ENCODE results near the gene VPS36. TPM values are rescaled to one million over a fixed set of nuclear protein-coding genes. Genes with fewer than 3 reads are reported as not detected.

Gene VPS36
- total RNA-seq, 1 donor from 2014 or later: 53.5 TPM

DNA sequence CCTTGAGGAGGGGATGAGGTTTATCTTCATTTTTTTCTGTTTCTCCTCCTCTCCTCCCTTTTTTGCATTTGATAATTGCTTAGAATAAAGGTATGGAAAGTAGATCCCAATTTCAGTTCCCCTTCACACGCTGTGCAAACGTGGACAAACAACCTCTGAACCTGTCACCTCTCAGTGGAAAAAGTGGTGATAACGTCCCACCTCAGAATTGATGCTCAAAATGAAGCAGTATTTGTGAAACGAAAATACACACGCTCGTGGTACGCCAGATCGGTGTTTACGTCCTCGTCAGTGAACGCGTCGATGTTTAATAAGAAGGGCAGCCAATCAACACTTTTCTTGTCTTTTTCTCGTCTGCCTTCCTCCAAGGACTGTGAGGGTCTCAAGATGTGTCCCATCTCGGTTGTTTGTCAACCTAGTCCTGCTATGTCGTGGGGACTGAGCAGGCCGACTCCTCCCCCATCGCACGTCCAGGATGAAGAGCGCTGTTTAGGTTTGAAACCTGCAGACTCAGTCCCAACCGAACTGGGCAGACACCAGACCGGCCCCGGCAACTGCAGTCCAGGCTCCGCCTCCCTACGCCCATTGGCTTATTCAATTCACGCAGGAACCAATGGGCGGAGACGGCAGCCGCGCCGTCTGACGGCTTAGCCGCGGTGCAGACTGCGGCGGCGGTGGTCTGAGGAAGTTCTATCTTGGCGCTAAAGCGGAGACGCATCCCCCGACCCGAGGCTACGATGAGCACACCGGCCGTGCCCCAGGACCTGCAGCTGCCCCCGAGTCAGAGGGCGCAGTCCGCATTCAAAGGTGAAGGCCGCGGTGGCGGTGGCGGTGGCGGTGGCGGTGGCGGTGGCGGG is 4.6 kb upstream of the VPS36 start, which contains the start of gene CKAP2:
Gene CKAP2 (plus strand): TSS at position 659 of the 857 bp plus-strand sequence. CDS start 79 bp downstream, at position 738.
- no peaks in the 10 kb centered on the region for H3K9me3 Mint-ChIP-seq

DNA sequence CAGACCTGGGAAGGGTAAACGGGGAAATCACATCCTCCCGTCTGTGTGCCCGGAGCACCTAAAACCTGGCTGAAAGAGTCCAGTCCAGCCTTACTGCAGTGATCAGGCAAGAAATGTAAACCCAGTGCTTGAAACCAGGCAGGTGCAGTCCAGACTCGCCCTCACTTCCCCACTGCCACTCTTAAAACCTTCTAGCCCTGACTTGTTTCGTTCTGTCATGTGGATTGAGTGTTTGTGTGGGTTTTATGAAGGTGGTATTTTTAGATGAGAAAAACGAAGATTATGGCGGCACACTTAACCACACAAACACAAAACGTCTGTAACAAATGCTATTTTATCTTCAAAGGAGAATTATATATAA is 4.0 kb upstream of the VPS36 start:
- DNase-seq (ENCODE audit: low spot score): peak; percentile 14
- Mint-ChIP-seq H3K27me3 (ENCODE audit: low read depth) (no peaks in the 10 kb centered on the region), H3K9me3 (no peaks in the 10 kb centered on the region), H3K27ac (peak overlapping the region; percentile 99), H3K4me1 (ENCODE audit: low read depth) (peaks cover 39% of the 10 kb centered on the region), H3K4me3 (ENCODE audit: low read depth) (peak overlapping the region; percentile 94), H3K36me3 (ENCODE audit: low read depth) (peaks cover 30% of the 10 kb centered on the region)
- intact Hi-C loops (cut with micrococcal nuclease): loop anchor here (2.0 to 10.0 kb wide), 5 partner anchors 107 to 650 kb away; partner anchors contain the start of genes DHRS12 and SUGT1

More for the DNA sequence above, 4.6 kb upstream of the VPS36 start, which contains the start of gene CKAP2:
- intact Hi-C loops (cut with micrococcal nuclease): loop anchor here (1.0 to 10.0 kb wide), 7 partner anchors 108 to 1003 kb away; partner anchors contain the start of genes ALG11, DHRS12, INTS6 and SUGT1
- Mint-ChIP-seq H3K36me3 (ENCODE audit: low read depth) (peaks cover 31% of the 10 kb centered on the region), H3K4me1 (ENCODE audit: low read depth) (peaks cover 42% of the 10 kb centered on the region), H3K4me3 (ENCODE audit: low read depth) (peak within 1 kb of the TSS; percentile 94), H3K27me3 (ENCODE audit: low read depth) (no peaks in the 10 kb centered on the region), H3K27ac (peak within 1 kb of the TSS; percentile 99)
- peak; percentile 93 for DNase-seq (ENCODE audit: low spot score)

DNA sequence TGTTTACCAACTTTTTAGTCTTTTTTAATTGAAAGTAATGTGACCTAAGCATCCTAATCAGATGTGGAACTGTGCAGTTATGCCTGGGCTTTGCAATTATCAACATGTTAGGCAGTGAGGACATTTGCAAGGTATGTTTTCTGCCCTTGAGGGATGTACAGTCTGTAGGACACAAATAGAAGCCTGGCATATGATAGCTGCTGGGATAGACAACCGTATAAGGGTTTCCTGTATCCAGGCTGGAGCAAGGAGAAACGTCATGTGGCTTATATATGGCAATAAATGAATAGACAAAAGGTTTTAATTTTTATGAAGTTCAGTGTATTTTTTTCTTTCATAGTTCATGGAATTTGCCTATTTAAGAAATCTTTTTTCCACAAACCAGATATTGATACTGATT is 2.0 kb upstream of the VPS36 start:
- peaks cover 27% of the 10 kb centered on the region for H3K36me3 Mint-ChIP-seq (ENCODE audit: low read depth)
- no peak overlapping the region for H3K4me3 Mint-ChIP-seq (ENCODE audit: low read depth)
- no peaks in the 10 kb centered on the region for H3K9me3 Mint-ChIP-seq
- intact Hi-C loops (cut with micrococcal nuclease): loop anchor here (5.0 to 10.0 kb wide), 2 partner anchors 105 to 648 kb away; partner anchors contain the start of gene DHRS12
- no peaks in the 10 kb centered on the region for H3K27me3 Mint-ChIP-seq (ENCODE audit: low read depth)
- no peak for DNase-seq (ENCODE audit: low spot score)
- peaks cover 46% of the 10 kb centered on the region for H3K4me1 Mint-ChIP-seq (ENCODE audit: low read depth)
- no peak overlapping the region for H3K27ac Mint-ChIP-seq

DNA sequence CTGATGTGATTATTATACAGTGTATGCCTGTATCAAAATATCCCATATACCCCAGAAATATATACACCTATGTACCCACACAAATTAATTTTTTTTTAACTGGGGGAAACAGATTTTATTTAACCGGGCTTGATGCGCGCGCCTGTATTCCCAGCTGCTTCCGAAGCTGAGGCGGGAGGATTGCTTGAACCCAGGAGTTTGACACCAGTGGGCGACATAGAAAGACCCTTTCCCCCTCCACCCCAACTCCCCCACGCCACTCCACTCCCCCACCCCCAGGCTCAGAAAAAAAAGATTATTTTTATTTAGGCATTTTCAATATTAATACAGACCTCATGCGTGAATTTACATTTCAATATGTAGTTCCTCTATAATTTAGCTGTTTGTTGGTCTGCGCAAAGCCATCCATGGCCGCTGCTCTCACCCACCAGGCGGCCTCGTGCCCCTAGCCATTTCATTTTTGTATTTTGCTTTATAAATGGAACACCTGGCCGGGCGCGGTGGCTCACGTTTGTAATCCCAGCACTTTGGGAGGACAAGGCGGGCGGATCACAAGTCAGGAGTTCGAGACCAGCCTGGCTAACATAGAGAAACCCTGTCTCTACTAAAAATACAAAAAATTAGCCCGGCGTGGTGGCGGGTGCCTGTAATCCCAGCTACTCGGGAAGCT is 836 bp upstream of the VPS36 start:
- no peaks in the 10 kb centered on the region for H3K27me3 Mint-ChIP-seq (ENCODE audit: low read depth)
- DNase-seq (ENCODE audit: low spot score): no peak
- peaks cover 18% of the 10 kb centered on the region for H3K36me3 Mint-ChIP-seq (ENCODE audit: low read depth)
- H3K9me3 Mint-ChIP-seq: no peaks in the 10 kb centered on the region
- H3K4me3 Mint-ChIP-seq (ENCODE audit: low read depth): peak overlapping the region; percentile 84
- peaks cover 40% of the 10 kb centered on the region for H3K4me1 Mint-ChIP-seq (ENCODE audit: low read depth)
- peak overlapping the region; percentile 46 for H3K27ac Mint-ChIP-seq
- intact Hi-C loops (cut with micrococcal nuclease): loop anchor here (2.0 to 10.0 kb wide), 3 partner anchors 104 to 866 kb away; partner anchors contain the start of genes DHRS12 and WDFY2

DNA sequence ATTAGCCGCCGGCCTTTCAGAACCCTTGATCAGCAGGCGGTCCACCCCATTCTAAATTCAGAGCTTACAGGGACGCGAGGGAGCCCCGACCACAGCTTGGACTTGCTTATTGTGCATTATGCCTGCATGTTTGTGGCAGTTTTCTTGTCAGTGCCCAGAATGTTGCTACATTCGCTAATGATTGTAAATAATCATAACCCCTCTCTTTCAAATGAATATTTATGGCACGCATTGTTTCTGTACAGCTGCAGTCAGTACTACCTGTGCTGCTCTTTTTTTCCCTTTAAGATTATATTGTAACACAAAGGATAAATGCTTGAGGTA is 321 bp upstream of the VPS36 start:
- DNase-seq (ENCODE audit: low spot score): no peak
- peaks cover 37% of the 10 kb centered on the region for H3K4me1 Mint-ChIP-seq (ENCODE audit: low read depth)
- peaks cover 14% of the 10 kb centered on the region for H3K36me3 Mint-ChIP-seq (ENCODE audit: low read depth)
- H3K27me3 Mint-ChIP-seq (ENCODE audit: low read depth): no peaks in the 10 kb centered on the region
- peak overlapping the region; percentile 46 for H3K27ac Mint-ChIP-seq
- H3K9me3 Mint-ChIP-seq: no peaks in the 10 kb centered on the region
- intact Hi-C loops (cut with micrococcal nuclease): loop anchor here (2.0 to 10.0 kb wide), 3 partner anchors 103 to 866 kb away; partner anchors contain the start of genes DHRS12 and WDFY2
- H3K4me3 Mint-ChIP-seq (ENCODE audit: low read depth): peak overlapping the region; percentile 84

DNA sequence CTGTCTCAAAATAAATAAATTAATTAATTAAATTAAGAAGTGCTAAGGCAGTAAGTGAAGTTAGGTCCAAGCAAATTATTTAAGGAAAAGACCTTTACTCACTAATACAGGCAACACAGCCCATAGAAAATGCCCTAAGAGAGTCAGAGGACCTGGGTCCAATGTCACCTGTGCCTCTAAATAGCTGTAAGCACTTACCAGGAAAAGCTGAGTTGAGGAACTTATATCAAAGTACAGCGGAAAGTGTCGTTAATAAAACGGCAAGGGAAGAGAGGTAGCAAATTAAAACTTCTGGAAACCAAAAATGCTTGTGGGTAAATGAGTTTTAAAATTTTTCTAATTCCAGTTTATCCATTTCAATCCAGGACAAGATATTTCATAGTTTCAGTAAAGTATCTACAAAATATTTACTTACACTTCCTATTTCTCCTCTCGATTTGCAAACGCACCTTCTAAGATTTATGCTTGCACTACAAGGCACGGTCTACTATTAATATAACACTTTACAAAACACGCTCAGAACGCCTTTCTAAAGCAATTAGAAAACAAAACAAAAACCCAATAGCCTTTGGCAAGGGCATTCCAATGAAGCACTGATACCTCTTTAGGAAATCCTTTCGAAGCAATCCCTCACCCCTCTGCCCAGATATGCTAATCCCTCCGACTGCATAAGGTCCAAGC is 963 bp downstream of the VPS36 start:
- Mint-ChIP-seq H3K9me3 (no peaks in the 10 kb centered on the region), H3K4me3 (ENCODE audit: low read depth) (peak overlapping the region; percentile 95), H3K27ac (peak overlapping the region; percentile 91), H3K36me3 (ENCODE audit: low read depth) (peaks cover 20% of the 10 kb centered on the region), H3K4me1 (ENCODE audit: low read depth) (peaks cover 36% of the 10 kb centered on the region), H3K27me3 (ENCODE audit: low read depth) (no peaks in the 10 kb centered on the region)
- DNase-seq (ENCODE audit: low spot score): no peak
- intact Hi-C loops (cut with micrococcal nuclease): loop anchor here (2.0 to 10.0 kb wide), 4 partner anchors 37 to 865 kb away; partner anchors contain the start of genes DHRS12 and WDFY2

DNA sequence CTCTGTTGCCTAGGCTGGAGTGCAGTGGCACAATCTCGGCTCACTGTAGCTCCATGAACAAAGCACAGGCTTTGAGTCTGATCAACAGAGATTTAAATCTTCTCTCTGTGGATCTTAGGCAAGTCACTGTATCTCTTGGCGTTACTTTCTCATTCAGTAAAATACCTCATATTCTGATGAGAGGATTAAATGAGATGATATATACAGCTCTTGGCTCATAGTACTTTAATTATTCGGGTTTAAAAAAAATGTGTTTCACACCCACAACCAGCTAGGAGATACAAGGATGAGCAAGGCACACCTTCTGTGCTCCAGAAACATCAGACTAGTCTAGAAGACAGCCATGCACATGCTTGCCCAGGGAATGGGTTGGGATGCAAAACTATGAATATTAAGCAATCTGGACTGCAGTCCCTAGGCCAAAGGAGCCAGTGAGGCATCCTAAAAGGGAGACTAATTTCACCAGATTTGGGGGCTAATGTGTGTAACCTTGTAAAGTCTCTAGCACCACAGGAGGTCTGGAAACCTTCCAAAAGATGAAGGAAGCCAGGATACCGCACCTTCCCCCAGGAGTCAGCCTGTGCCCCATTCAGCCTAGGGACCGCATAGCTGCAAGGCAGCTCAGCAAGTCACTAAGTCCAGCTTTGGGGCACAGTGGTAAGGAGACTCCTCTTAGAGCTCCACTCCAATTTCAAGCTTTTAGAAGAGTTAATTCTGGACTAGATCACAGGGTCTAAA is 2.5 kb downstream of the VPS36 start:
- no peak for DNase-seq (ENCODE audit: low spot score)
- Mint-ChIP-seq H3K9me3 (no peaks in the 10 kb centered on the region), H3K4me3 (ENCODE audit: low read depth) (peak overlapping the region; percentile 17), H3K27me3 (ENCODE audit: low read depth) (no peaks in the 10 kb centered on the region), H3K4me1 (ENCODE audit: low read depth) (peaks cover 24% of the 10 kb centered on the region), H3K27ac (no peak overlapping the region), H3K36me3 (ENCODE audit: low read depth) (peaks cover 20% of the 10 kb centered on the region)
- intact Hi-C loops (cut with micrococcal nuclease): loop anchor here (5.0 kb wide), 1 partner anchor 36 kb away; no protein-coding TSS in a partner anchor

DNA sequence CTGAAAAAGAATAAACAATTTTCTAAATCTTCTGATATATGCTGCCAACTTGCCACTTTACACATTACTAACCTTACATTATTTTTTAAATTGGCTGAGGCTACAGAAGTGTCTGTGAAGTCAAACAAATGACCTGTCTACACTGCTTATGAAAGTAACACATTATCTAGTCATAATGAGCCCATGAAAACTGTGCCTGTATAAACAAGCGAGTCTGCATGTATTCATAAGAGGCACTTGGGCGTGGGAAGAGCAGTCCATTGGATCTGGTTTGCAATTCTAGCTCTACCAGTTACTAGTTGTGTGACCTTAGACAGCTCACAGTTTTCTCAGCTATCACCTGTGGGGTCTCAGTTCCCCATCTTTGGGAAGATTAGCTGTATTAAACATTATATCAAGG is 3.1 kb downstream of the VPS36 start:
- no peak for DNase-seq (ENCODE audit: low spot score)
- peaks cover 24% of the 10 kb centered on the region for H3K36me3 Mint-ChIP-seq (ENCODE audit: low read depth)
- no peak overlapping the region for H3K4me3 Mint-ChIP-seq (ENCODE audit: low read depth)
- H3K27me3 Mint-ChIP-seq (ENCODE audit: low read depth): no peaks in the 10 kb centered on the region
- H3K4me1 Mint-ChIP-seq (ENCODE audit: low read depth): peaks cover 24% of the 10 kb centered on the region
- H3K9me3 Mint-ChIP-seq: no peaks in the 10 kb centered on the region
- H3K27ac Mint-ChIP-seq: no peak overlapping the region
- intact Hi-C loops (cut with micrococcal nuclease): loop anchor here (5.0 kb wide), 1 partner anchor 35 kb away; no protein-coding TSS in a partner anchor

DNA sequence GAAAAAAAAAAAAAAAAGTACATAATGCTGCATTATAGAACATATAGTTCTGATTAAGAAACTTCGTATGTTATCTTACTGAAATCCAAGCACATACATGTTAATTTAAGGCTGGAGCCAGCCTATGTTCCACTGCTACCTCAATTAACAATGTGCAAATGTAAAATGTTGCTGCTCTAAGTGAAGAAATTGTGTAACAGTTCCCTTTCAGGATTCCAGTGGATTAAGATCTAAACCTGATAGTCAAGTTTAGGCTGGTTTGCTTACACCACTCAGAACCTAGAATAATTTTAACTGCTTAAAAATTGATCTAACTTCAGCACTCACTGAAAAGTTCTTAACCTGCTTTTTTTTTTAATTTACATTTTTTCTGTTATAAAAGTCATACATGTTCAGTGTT is 4.2 kb downstream of the VPS36 start:
- no peaks in the 10 kb centered on the region for H3K27me3 Mint-ChIP-seq (ENCODE audit: low read depth)
- peaks cover 30% of the 10 kb centered on the region for H3K36me3 Mint-ChIP-seq (ENCODE audit: low read depth)
- intact Hi-C loops (cut with micrococcal nuclease): loop anchor here (5.0 kb wide), 1 partner anchor 34 kb away; no protein-coding TSS in a partner anchor
- peaks cover 24% of the 10 kb centered on the region for H3K4me1 Mint-ChIP-seq (ENCODE audit: low read depth)
- no peak for DNase-seq (ENCODE audit: low spot score)
- H3K9me3 Mint-ChIP-seq: no peaks in the 10 kb centered on the region
- no peak overlapping the region for H3K27ac Mint-ChIP-seq
- H3K4me3 Mint-ChIP-seq (ENCODE audit: low read depth): no peak overlapping the region

DNA sequence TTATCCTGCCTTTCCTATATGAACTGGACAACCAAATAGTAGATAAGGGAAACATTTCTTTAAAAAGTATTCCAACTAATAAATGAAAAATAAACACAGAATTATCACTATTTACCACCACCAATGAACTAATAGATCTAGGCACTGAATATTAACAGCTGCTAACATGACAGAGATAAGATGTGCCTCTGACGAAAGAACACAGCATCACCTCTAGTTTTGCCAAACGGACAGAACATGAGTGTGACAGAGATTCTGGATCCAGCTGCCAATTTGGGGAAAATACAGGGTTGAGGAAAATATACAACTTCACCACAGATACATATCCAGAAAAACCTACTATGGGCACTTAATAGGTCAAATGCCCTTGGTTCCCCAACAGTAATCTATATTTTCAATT is 18.0 kb downstream of the VPS36 start:
- Mint-ChIP-seq H3K36me3 (ENCODE audit: low read depth) (peaks cover 66% of the 10 kb centered on the region), H3K27me3 (ENCODE audit: low read depth) (no peaks in the 10 kb centered on the region)

DNA sequence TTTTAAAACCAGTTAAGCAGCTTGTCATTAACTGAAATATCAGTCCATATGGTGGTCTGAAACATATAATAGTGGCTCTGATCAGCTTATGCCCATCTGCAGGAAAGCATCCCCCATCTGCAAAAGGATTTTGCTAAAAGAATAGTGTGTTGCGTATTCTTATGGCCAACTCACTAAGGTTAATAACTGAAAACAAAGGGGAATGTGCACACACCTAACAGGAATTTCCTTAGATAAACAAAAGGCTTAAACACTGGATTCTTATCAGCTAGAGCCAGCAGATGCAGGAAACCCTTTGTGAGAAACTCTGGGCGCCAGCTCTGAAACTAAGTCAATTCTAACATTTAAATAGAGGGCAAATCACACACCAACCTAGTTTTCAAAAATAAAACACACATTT is 22.1 kb downstream of the VPS36 start:
- Mint-ChIP-seq H3K9me3 (no peaks in the 10 kb centered on the region), H3K36me3 (ENCODE audit: low read depth) (peaks cover 51% of the 10 kb centered on the region), H3K4me1 (ENCODE audit: low read depth) (no peaks in the 10 kb centered on the region), H3K27me3 (ENCODE audit: low read depth) (no peaks in the 10 kb centered on the region), H3K4me3 (ENCODE audit: low read depth) (no peak overlapping the region), H3K27ac (no peak overlapping the region)
- intact Hi-C loops (cut with micrococcal nuclease): no loop called here
- DNase-seq (ENCODE audit: low spot score): no peak

More for the DNA sequence above, 18.0 kb downstream of the VPS36 start:
- no peaks in the 10 kb centered on the region for H3K9me3 Mint-ChIP-seq
- H3K4me3 Mint-ChIP-seq (ENCODE audit: low read depth): no peak overlapping the region
- H3K4me1 Mint-ChIP-seq (ENCODE audit: low read depth): peaks cover 4% of the 10 kb centered on the region
- H3K27ac Mint-ChIP-seq: no peak overlapping the region
- DNase-seq (ENCODE audit: low spot score): no peak
- intact Hi-C loops (cut with micrococcal nuclease): no loop called here

DNA sequence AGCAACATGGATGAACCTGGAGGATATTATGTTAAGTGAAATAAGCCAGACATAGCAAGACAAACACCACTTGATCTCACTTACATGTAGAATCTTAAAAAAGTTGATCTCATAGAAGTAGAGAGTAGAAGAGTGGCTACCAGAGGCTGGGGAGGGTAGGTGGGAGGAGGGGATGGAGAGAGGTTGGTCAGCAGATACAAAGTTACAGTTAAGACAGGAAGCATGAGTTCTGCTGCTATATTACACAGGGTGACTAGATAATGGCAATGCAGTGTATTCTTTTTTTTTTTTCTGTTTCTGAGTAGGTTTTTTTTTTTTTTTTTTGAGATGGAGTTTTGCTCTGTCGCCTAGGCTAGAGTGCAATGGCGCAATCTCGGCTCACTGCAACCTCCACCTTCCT is 29.2 kb downstream of the VPS36 start:
- H3K27ac Mint-ChIP-seq: no peak overlapping the region
- H3K36me3 Mint-ChIP-seq (ENCODE audit: low read depth): peaks cover 61% of the 10 kb centered on the region
- no peak for DNase-seq (ENCODE audit: low spot score)
- no peaks in the 10 kb centered on the region for H3K9me3 Mint-ChIP-seq
- no peak overlapping the region for H3K4me3 Mint-ChIP-seq (ENCODE audit: low read depth)
- H3K4me1 Mint-ChIP-seq (ENCODE audit: low read depth): peaks cover 2% of the 10 kb centered on the region
- H3K27me3 Mint-ChIP-seq (ENCODE audit: low read depth): no peaks in the 10 kb centered on the region
- intact Hi-C loops (cut with micrococcal nuclease): no loop called here

All from activated T-helper 2 cell treated with anti-CD3 and anti-CD28 coated beads, Interferon-gamma antibody, Interleukin-2, Interleukin-4, amounts not matched to agents 10 μg/mL and 5 μg/mL and 100 μg/mL, durations not matched to agents 14 hours and 24 hours and 36 hours (primary cell).